ENCODE results near the gene ZNF540.
A peak's percentile ranks its signal among the peaks of the same experiment; 100 is the strongest.

Gene ZNF540
- 1.9 to 25.7 (median 5.4) reads per million in 9 experiments for total RNA-seq

DNA sequence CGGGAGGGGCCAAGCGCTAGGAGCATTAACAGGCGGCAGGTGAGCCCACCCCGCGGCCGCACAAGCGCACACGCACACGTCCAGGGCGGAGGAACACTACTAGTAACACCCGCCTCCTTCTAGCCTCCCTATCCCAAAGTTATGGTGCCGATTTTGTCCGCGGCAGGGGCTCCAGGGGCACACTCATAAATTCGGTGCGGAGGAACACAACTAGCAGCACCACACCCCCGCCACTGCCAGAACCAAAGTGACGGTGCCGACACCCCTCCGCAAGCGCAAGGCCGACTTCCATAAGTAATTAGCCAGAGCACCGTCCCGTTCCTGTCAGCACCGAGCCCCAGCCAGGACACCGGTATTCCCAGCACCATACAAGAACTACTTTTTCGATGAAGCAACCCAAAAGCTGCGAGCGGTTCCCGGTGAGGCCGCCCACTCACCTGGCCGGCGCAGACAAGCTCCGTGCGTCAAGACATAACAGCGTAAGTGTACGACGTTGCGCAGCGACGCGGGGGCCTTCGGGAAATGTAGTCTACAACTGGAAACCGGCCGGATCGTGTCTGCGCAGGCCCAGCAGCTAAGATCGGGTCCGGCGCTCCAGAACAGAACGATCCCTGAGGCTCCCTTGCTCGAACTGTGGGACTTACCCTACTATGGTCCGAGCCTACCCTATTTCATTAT lies at the start of gene ZNF540, which contains the start of gene ZNF571:
Gene ZNF540, plus strand, starts transcription at position 573 of the 678 bp plus-strand sequence. CDS start 3,572 bp downstream, outside the sequence.
Gene ZNF571, minus strand, starts transcription at position 489 of the 678 bp plus-strand sequence. CDS start 8,116 bp downstream, outside the sequence.
- ATAC-seq (replicated peaks), result peak; percentile 92
- no peaks in the 10 kb centered on the region for H3K27me3 Mint-ChIP-seq
- peak within 1 kb of the TSS; percentile 98 to 99 for H3K4me3 Mint-ChIP-seq
- peaks cover 0 to 6% of the 10 kb centered on the region in 2 donors for H3K9me3 Mint-ChIP-seq
- peaks cover 39% of the 10 kb centered on the region for H3K36me3 Mint-ChIP-seq (ENCODE audit: insufficient read depth)
- DNase-seq, result peak; percentile 84 to 85 (median 85)
- H3K4me1 Mint-ChIP-seq (ENCODE audit: low read depth in 2 of 2), result peaks cover 26 to 29% of the 10 kb centered on the region in 2 donors
- H3K27ac Mint-ChIP-seq, result peak within 1 kb of the TSS; percentile 99

DNA sequence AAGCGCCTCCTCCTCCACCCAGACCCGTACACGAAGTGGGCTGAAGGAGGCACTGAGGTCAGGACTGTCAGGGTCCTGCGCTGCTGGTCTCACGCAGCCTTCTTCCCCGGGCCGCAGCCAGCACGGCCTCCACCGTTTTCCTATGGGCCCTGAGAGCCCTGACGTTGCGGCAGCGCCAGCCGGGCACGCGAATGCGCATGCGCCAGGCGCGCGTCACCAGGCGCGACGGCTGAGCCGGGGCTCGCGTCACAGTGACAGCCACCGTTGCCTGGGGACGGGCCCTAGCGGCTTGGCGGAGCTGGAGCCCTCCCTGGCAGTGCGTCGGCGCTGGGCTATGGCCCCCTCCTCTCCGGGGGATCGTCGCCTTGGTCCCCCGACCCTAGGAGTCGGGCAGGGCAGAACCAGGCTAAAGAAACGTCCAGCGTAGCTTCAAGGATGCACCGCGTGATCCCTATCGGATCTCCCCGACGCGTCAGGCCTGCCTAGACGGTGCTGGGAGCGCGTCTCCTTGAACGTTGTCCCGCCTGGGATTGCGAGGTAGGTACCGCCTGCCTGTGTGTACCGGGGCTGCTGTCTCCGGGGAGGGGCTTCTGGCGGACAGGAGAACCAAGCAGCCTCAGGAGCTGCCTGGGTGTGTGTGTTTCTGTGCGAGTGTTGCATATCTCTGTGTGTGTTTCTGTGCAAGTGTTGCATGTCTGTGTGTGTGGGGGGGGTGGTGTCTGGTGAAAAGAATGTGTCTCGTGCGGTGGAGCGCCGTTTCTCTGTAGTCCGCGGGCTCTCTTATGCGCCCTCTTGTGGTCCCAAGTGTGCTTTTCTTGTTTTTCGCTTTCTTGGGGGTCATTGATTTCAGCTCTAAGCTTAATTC lies 43.3 kb upstream of the ZNF540 start:
- H3K9me3 Mint-ChIP-seq, result peaks cover 11 to 31% of the 10 kb centered on the region in 2 donors
- H3K4me3 Mint-ChIP-seq, result peak overlapping the region; percentile 76 to 90
- peaks cover 2 to 4% of the 10 kb centered on the region in 2 donors for H3K4me1 Mint-ChIP-seq (ENCODE audit: low read depth in 2 of 2)
- H3K27me3 Mint-ChIP-seq, result no peaks in the 10 kb centered on the region
- DNase-seq (peak; percentile 11 to 48 (median 24)), ATAC-seq (replicated peaks) (peak; percentile 73)
- H3K36me3 Mint-ChIP-seq (ENCODE audit: insufficient read depth), result peaks cover 10% of the 10 kb centered on the region
- peak overlapping the region; percentile 78 to 95 for H3K27ac Mint-ChIP-seq

DNA sequence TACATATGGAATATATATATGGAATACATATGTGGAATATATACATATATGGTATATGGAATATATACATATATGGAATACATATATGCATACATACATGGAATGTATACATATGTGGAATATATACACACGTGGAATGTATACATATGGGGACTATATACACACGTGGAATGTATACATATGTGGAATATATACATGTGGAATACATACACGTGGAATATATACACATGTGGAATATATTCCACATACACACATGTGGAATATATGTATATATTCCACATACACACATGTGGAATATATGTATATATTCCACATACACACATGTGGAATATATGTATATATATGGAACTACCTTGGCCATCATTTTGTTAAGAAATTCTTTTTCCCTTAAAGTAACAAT lies 31.2 kb upstream of the ZNF540 start:
- Mint-ChIP-seq H3K4me3 (no peak overlapping the region), H3K27me3 (no peaks in the 10 kb centered on the region), H3K4me1 (ENCODE audit: low read depth in 2 of 2) (no peaks in the 10 kb centered on the region), H3K9me3 (peaks cover 11 to 19% of the 10 kb centered on the region in 2 donors), H3K27ac (no peak overlapping the region), H3K36me3 (ENCODE audit: insufficient read depth) (peaks cover 9% of the 10 kb centered on the region)
- DNase-seq (no peak), ATAC-seq (replicated peaks) (no peak)

DNA sequence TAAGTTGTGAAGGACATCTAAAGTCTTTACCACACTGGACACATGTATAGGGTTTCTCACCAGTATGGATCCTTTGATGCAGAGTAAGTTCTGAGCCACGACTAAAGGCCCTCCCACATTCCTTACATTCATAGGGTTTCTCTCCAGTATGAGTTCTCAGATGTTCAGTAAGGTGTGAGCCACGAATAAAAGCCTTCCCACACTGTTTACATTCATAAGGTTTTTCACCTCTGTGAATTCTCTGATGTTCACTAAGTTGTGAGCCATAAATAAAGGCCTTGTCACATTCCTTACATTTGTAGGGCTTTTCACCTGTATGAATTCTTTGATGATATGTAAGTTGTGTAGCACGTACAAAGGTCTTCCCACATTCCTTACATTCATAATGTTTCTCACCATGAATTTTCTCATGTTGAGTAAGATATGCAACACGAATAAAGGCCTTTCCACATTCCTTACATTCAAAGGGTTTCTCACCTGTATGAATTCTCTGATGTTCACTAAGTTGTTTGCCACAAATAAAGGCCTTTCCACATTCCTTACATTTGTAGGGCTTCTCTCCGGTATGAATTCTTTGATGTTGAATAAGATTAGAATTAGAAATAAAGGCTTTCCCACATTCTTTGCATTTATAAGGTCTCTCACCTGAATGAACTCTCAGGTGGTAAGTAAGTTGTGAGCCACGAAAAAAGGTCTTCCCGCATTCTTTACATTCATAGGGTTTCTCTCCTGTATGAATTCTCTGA lies 29.9 kb upstream of the ZNF540 start:
- DNase-seq (no peak), ATAC-seq (replicated peaks) (no peak)
- Mint-ChIP-seq H3K9me3 (peaks cover 15 to 24% of the 10 kb centered on the region in 2 donors), H3K4me3 (no peak overlapping the region), H3K27ac (no peak overlapping the region), H3K4me1 (ENCODE audit: low read depth in 2 of 2) (peaks cover 0 to 3% of the 10 kb centered on the region in 2 donors), H3K36me3 (ENCODE audit: insufficient read depth) (peaks cover 9% of the 10 kb centered on the region), H3K27me3 (no peaks in the 10 kb centered on the region)

DNA sequence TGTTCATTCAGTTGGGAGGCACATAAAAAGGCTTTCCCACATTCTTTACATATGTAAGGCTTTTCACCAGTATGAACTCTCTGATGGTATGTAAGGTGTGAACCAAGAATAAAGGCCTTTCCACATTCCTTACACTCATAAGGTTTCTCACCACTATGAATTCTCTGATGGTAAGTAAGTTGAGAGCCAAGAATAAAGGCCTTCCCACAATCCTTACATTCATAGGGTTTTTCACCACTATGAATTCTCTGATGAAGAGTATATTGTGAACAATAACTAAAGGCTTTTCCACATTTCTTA lies 29.4 kb upstream of the ZNF540 start:
- DNase-seq (no peak), ATAC-seq (replicated peaks) (no peak)
- Mint-ChIP-seq H3K36me3 (ENCODE audit: insufficient read depth) (peaks cover 9% of the 10 kb centered on the region), H3K27ac (no peak overlapping the region), H3K9me3 (peaks cover 17 to 29% of the 10 kb centered on the region in 2 donors), H3K27me3 (no peaks in the 10 kb centered on the region), H3K4me3 (no peak overlapping the region), H3K4me1 (ENCODE audit: low read depth in 2 of 2) (peaks cover 0 to 3% of the 10 kb centered on the region in 2 donors)

DNA sequence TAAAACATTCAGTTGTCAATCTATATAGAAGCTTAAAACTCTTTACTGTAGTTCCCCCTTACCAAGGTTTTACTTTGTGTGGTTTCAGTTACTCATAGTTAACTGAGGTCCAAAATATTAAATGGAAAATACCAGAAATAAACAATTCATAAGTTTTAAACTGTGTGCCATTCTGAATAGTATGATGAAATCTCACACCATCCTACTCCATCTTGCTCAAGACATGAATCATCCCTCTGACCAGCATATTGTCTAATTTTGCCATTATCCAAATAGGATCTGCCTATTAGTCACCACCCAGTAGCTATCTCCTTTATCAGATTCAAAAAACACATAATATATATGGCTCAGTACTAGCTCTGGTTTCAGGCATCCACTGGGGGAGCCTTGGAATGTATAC lies 22.5 kb upstream of the ZNF540 start:
- DNase-seq, result no peak
- H3K4me3 Mint-ChIP-seq, result no peak overlapping the region
- no peaks in the 10 kb centered on the region for H3K27me3 Mint-ChIP-seq
- ATAC-seq (replicated peaks), result no peak
- peaks cover 0 to 3% of the 10 kb centered on the region in 2 donors for H3K4me1 Mint-ChIP-seq (ENCODE audit: low read depth in 2 of 2)
- peaks cover 9% of the 10 kb centered on the region for H3K36me3 Mint-ChIP-seq (ENCODE audit: insufficient read depth)
- H3K9me3 Mint-ChIP-seq, result peaks cover 16 to 40% of the 10 kb centered on the region in 2 donors
- no peak overlapping the region for H3K27ac Mint-ChIP-seq

DNA sequence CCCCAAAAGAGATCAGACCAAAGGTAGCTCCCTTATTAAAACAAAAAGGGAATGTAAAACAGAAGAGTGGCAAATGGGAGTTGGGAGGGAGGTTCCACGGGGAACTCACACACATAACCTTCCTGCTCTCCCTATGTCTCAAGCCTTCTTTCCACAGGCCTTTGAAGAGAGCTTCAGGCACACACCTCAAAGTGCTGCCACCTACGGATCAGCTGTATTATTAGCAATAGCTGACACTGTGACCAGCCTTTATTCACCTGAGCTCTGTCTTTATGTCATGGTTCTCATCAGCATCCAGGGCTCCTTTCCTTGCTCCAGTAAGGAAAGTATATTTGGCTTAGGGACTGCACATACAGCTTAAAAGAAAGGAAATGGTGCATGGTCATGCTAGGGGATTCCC lies 11.3 kb upstream of the ZNF540 start:
- H3K4me1 Mint-ChIP-seq (ENCODE audit: low read depth in 2 of 2), result peaks cover 0 to 4% of the 10 kb centered on the region in 2 donors
- H3K9me3 Mint-ChIP-seq, result peaks cover 5 to 22% of the 10 kb centered on the region in 2 donors
- H3K27me3 Mint-ChIP-seq, result no peaks in the 10 kb centered on the region
- H3K27ac Mint-ChIP-seq, result no peak overlapping the region
- no peak for ATAC-seq (replicated peaks)
- no peak for DNase-seq
- no peak overlapping the region for H3K4me3 Mint-ChIP-seq
- peaks cover 13% of the 10 kb centered on the region for H3K36me3 Mint-ChIP-seq (ENCODE audit: insufficient read depth)

DNA sequence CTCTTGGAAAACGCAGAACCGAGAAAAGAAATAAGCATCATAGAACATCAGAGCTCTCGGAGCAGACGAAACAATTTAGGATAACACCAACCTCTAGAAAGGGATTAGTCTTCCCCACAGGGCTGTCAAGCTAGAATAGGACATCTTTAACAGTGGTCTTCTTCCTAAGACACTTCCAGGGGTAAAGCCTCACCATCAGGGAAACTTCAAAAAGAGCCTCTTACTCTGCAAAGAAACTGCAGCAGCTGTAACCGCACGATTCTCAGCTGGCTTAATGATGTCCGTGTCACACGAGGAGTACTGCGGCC lies 726 bp upstream of the ZNF540 start:
- H3K9me3 Mint-ChIP-seq, result peaks cover 0 to 6% of the 10 kb centered on the region in 2 donors
- H3K4me1 Mint-ChIP-seq (ENCODE audit: low read depth in 2 of 2), result peaks cover 26 to 29% of the 10 kb centered on the region in 2 donors
- peak overlapping the region; percentile 99 for H3K27ac Mint-ChIP-seq
- H3K27me3 Mint-ChIP-seq, result no peaks in the 10 kb centered on the region
- H3K4me3 Mint-ChIP-seq, result peak overlapping the region; percentile 98 to 99
- H3K36me3 Mint-ChIP-seq (ENCODE audit: insufficient read depth), result peaks cover 38% of the 10 kb centered on the region
- DNase-seq, result no peak
- ATAC-seq (replicated peaks), result peak; percentile 46

DNA sequence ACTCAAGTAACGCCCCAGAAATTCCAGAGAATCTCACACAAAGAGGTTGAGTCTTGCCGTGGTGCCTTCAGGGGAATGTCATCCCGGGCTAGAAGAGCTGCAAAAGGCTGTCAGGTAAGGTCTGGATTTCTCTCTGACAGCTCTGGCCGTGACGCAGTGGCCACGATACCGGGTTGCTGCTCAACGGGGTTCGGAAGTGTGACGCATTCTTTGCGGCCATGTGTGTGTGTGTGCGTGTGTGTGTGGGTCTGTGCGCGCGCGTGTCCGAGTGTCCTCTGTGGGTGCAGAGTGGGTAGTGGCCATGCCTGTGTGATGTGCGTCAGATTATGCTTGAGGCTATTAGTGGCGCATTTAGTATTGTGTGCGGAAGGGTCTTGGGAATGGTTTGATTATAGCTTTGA lies 306 bp downstream of the ZNF540 start:
- ATAC-seq (replicated peaks), result peak; percentile 60
- H3K27ac Mint-ChIP-seq, result peak overlapping the region; percentile 99
- H3K9me3 Mint-ChIP-seq, result peaks cover 0 to 6% of the 10 kb centered on the region in 2 donors

DNA sequence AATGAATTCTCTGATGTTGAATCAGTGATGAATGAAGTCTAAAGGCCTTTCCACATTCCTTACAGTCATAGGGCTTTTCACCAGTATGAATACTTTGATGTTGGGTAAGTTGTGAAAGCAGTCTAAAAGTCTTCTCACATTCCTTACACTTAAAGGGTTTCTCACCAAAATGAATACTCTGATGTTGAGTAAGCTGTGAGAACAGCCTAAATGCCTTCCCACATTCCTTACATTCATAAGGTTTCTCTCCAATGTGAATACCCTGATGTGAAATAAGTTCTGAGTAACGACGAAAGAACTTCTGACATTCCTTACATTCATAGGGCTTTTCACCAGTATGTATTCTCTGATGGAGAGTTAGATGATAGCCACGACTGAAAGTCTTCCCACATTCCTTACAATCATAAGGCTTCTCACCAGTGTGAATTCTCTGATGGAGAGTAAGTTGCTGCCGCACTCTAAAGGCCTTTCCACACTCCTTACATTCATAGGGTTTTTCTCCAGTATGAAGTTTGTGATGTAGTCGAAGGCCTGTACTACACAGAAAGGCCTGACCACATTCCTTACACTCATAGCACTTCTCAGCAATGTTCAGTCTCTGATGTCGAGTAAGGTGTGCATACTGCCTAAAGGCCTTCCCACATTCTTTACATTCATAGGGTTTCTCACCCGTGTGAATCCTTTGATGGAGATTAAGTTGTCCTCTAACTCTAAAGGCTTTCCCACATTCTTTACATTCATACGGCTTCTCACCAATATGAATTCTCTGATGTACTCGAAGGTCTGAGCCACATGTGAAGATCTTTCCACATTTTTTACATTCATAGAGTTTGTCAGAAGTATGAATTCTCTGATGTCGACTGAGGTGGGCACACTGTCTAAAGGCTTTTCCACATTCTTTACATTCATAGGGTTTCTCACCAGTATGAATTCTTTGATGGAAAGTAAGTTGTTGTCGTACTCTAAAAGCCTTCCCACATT lies 40.7 kb downstream of the ZNF540 start:
- DNase-seq (no peak), ATAC-seq (replicated peaks) (no peak)
- no peaks in the 10 kb centered on the region for H3K4me1 Mint-ChIP-seq (ENCODE audit: low read depth in 2 of 2)
- H3K9me3 Mint-ChIP-seq, result peaks cover 6 to 25% of the 10 kb centered on the region in 2 donors
- peaks cover 21% of the 10 kb centered on the region for H3K36me3 Mint-ChIP-seq (ENCODE audit: insufficient read depth)
- no peaks in the 10 kb centered on the region for H3K27me3 Mint-ChIP-seq
- no peak overlapping the region for H3K4me3 Mint-ChIP-seq
- no peak overlapping the region for H3K27ac Mint-ChIP-seq

More for the DNA sequence above, 306 bp downstream of the ZNF540 start:
- H3K4me3 Mint-ChIP-seq, result peak overlapping the region; percentile 98 to 99
- H3K27me3 Mint-ChIP-seq, result no peaks in the 10 kb centered on the region
- H3K4me1 Mint-ChIP-seq (ENCODE audit: low read depth in 2 of 2), result peaks cover 26 to 29% of the 10 kb centered on the region in 2 donors
- peak; percentile 61 to 65 (median 63) for DNase-seq
- H3K36me3 Mint-ChIP-seq (ENCODE audit: insufficient read depth), result peaks cover 39% of the 10 kb centered on the region

DNA sequence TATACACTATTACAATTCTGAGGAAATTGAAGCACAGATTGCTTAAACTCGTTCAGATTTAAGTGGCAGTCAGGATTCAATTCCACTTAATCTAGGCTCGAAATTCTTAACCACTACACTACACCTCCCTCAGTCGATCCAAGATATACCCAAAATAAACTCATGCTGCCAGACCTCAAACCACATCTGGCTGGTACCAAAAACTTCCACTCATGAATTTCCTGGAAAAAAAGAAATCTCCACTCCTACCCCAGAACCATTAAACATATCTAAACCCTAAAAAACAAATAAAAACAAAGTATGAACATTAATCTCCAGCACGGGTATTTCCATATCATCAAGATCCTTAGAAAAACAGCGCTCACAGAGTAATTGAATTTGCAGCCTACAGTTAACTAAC lies 59.4 kb downstream of the ZNF540 start:
- H3K4me1 Mint-ChIP-seq (ENCODE audit: low read depth in 2 of 2), result peaks cover 25 to 29% of the 10 kb centered on the region in 2 donors
- no peak for DNase-seq
- peak overlapping the region; percentile 96 to 97 for H3K27ac Mint-ChIP-seq
- H3K9me3 Mint-ChIP-seq, result no peaks in the 10 kb centered on the region
- H3K27me3 Mint-ChIP-seq, result no peaks in the 10 kb centered on the region
- H3K36me3 Mint-ChIP-seq (ENCODE audit: insufficient read depth), result peaks cover 25% of the 10 kb centered on the region
- no peak for ATAC-seq (replicated peaks)
- H3K4me3 Mint-ChIP-seq, result peak overlapping the region; percentile 97

DNA sequence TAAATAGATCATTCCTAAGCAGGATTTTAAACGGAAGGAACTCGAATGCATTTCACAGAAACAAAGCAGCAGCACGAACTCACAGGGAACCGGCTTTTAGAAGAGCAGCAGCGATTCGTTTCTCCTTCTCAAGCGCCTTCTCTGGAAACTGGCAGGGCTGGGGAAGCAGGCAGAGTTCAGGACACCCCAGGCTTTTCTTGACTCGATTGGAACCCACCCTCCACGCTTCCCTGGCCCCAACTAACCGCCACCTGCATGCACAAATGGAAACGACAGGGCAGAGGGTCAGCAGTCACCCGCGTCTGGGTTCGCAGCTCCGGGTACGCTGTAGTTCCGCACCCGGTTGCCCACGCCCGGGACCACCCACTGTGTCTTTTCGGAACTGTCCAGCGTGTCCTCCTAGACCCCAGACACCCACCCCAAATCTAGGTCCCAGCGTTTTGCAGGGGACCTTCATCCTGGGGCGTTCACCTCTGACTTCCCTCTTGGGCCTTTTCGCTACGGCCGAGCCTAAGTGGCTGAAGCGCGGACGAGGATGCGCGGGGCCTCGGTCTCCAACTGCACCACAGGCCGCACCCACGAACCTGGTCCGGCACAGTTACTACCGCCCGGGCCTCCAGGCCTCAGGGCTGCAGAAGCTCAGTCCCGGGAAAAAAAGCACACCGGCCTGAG lies 60.1 kb downstream of the ZNF540 start:
- peak overlapping the region; percentile 96 to 97 for H3K27ac Mint-ChIP-seq
- H3K4me3 Mint-ChIP-seq, result peak overlapping the region; percentile 97
- peaks cover 18% of the 10 kb centered on the region for H3K36me3 Mint-ChIP-seq (ENCODE audit: insufficient read depth)
- peaks cover 25 to 29% of the 10 kb centered on the region in 2 donors for H3K4me1 Mint-ChIP-seq (ENCODE audit: low read depth in 2 of 2)
- H3K9me3 Mint-ChIP-seq, result no peaks in the 10 kb centered on the region
- DNase-seq, result peak; percentile 1 to 5 (median 1)
- H3K27me3 Mint-ChIP-seq, result no peaks in the 10 kb centered on the region
- ATAC-seq (replicated peaks), result peak; percentile 7
